ENCODE data around the gene ICOSLG.
"Not testable (repeated sequence)": the region's sequence is repeated elsewhere in the genome, so short reads cannot be mapped to it uniquely, and the experiment has no call there.

ICOSLG gene

DNA sequence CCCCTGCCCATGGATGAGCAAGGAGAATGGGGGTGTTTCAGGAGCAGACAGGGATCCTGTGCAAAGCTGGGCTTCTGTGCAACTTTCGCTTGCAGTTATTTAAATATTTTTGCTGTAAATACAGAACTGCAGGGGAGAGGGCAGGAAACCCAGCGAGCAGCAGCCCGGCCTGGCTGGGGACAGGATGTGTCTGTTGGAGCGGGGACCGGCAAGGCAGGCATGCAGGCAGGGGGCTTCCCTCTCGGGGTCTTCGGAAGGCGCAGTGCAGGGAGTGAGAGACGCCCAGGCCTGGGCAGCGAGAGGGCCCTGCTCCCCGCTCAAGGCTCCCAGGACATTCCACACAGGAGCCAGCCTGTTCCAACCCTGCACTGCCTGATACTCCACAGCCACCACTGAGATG, 43.2 kb upstream of the ICOSLG start:
- TF ChIP-seq, protein P1, sequence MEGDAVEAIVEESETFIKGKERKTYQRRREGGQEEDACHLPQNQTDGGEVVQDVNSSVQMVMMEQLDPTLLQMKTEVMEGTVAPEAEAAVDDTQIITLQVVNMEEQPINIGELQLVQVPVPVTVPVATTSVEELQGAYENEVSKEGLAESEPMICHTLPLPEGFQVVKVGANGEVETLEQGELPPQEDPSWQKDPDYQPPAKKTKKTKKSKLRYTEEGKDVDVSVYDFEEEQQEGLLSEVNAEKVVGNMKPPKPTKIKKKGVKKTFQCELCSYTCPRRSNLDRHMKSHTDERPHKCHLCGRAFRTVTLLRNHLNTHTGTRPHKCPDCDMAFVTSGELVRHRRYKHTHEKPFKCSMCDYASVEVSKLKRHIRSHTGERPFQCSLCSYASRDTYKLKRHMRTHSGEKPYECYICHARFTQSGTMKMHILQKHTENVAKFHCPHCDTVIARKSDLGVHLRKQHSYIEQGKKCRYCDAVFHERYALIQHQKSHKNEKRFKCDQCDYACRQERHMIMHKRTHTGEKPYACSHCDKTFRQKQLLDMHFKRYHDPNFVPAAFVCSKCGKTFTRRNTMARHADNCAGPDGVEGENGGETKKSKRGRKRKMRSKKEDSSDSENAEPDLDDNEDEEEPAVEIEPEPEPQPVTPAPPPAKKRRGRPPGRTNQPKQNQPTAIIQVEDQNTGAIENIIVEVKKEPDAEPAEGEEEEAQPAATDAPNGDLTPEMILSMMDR (IDR thresholded peaks at IDR 0.05; ENCODE audit: insufficient read depth, low read depth, low read length, missing control alignments) = no peak
- DNase-seq (ENCODE audit: low read depth) = no peak
- no peak overlapping the region for H3K4me3 ChIP-seq (ENCODE audit: low read length)

DNA sequence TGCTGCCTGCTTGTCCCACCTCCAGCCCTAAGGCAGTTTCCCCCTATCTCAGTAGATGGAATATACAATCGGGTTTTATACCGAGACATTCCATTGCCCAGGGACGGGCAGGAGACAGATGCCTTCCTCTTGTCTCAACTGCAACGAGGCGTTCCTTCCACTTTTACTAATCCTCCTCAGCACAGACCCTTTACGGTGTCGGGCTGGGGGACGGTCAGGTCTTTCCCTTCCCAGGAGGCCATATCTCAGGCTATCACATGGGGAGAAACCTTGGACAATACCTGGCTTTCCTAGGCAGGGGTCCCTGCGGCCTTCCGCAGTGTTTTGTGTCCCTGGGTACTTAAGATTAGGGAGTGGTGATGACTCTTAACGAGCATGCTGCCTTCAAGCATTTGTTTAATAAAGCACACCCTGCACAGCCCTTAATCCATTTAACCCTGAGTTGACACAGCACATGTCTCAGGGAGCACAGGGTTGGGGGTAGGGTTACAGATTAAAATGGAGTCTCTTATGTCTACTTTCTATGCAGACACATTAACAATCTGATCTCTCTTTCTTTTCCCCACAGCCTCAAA, 42.6 kb upstream of the ICOSLG start:
- not testable (repeated sequence) for DNase-seq (ENCODE audit: low read depth); H3K4me3 ChIP-seq (ENCODE audit: low read length)

DNA sequence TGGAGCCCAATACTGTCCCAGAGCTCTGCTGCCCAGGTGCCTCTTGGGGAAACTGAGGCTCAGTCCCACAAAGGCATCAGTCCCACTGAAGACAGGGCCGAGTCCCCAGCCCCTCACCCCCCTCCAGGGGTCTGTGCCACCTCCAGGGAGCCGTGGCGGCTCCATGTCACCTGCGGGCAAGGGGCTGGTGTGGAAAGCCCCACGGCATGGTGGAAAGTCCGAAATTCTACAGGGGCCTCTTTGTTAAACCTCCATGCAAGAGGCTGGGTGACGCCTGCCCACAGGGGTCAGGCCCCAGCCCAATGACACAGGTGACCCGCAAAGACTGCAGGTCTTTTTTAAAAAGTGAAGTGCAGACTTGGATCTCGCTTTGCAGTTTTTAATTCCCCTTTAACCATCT, 41.6 kb upstream of the ICOSLG start:
- TF ChIP-seq, protein P1 (IDR thresholded peaks at IDR 0.05; ENCODE audit: insufficient read depth, low read depth, low read length, missing control alignments) = no peak

DNA sequence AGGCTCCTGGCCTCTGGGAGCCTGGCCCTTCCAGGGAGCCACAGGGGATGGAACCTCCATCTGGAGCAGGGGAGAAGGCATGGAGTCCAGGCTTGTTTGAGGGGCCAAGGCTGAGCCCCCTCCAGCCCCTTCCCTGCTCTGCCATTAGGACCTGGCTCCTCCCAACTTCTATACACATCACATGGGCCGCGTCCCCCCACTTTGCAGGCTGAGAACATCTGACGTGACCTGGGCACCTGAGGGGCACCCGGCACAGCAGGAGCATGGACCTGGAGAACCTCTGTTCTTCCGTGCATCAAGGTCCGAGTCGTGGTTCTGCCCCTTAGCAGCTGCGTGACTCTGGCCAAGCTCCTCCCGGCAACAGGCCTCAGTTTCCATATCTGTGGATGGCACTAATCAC, 41.1 kb upstream of the ICOSLG start:
- TF ChIP-seq, protein P1 (IDR thresholded peaks at IDR 0.05; ENCODE audit: insufficient read depth, low read depth, low read length, missing control alignments) = no peak
- no peak for DNase-seq (ENCODE audit: low read depth)
- H3K4me3 ChIP-seq (ENCODE audit: low read length) = no peak overlapping the region

More for the DNA sequence above, 41.6 kb upstream of the ICOSLG start:
- no peak for DNase-seq (ENCODE audit: low read depth)
- no peak overlapping the region for H3K4me3 ChIP-seq (ENCODE audit: low read length)

DNA sequence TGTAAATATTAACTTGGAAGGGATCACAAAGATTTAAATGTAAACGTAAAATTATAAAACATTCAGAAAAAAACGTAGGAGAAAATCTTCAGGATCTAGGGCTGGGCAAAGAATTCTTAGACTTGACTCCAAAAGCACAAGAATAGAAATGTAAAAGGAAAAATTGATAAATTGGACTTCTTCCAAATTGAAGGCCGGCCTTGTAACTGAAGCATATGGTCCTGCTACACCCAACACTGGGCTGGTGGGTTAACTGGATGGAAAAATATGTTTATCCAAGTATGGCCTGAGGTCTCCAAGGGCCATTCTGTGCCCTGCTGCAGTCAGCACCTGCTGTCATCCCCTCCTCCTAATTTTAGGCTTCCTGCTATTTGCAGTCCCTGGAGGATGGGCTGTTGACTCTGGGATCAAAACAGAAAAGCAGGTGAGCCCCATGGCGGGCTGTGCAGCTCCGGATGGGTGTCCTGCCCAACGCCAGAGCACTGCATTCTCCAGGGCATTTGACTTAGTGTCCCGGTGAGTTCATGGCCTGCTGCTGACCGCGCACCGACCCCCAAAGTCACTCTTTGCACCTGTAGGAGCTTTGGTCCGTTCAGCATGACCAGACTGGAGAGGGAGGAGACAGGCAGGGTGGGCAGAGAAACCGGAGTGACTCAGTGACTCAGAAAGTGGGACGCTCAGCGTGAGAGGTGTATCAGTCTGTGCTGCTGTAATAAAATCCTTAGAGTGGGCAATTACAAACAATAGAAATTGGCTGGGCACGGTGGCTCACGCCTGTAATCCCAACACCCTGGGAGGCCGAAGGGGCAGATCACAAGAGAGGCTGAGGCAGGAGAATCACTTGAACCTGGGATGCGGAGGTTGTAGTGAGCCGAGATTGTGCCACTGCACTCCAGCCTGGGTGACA, 38.9 kb upstream of the ICOSLG start:
- TF ChIP-seq, protein P1 (IDR thresholded peaks at IDR 0.05; ENCODE audit: insufficient read depth, low read depth, low read length, missing control alignments) = no peak
- DNase-seq (ENCODE audit: low read depth) = no peak
- H3K4me3 ChIP-seq (ENCODE audit: low read length) = no peak overlapping the region

DNA sequence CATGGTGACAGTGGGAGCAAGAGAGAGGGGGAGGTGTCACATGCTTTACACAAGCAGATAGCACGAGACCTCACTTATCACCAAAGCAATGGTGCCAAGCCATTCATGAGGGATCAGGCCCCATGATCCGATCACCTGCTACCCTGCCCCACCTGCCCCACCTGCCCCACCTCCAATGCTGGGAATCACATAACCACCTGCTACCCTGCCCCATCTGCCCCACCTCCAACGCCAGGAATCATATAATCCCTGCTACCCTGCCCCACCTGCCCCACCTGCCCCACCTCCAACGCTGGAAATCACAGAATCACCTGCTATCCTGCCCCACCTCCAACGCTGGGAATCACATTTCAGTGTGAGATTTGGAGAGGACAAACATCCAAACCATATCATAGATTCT, 34.3 kb upstream of the ICOSLG start:
- no peak for DNase-seq (ENCODE audit: low read depth)
- H3K4me3 ChIP-seq (ENCODE audit: low read length) = no peak overlapping the region
- TF ChIP-seq, protein P1 (IDR thresholded peaks at IDR 0.05; ENCODE audit: insufficient read depth, low read depth, low read length, missing control alignments) = no peak

DNA sequence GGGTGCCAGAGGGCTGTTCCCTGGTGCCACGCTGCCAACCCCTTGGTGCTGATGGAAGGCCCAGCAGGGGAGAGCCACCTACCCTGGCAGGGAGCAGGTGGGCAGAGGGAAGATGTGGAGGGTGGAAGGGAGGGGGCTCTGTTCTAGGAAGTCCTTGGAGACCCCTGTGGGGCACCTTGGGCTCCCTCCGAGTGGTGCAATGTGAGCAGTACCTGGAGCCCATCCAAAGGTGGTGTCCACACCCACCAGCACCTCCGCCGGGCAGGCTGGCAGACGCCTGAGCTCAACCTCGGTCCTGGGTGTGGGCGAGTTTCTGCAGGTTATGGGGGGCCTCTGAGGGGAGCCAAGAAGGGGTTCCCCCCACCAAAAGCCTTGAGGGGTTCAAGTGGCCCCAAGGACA, 32.3 kb upstream of the ICOSLG start:
- no peak overlapping the region for H3K4me3 ChIP-seq (ENCODE audit: low read length)
- no peak for DNase-seq (ENCODE audit: low read depth)
- TF ChIP-seq, protein P1 (IDR thresholded peaks at IDR 0.05; ENCODE audit: insufficient read depth, low read depth, low read length, missing control alignments) = no peak

Data from epithelial cell of esophagus (primary cell).